IMR-90 (cell line): ENCODE measurements around the gene HSF2BP. TPM values are rescaled to one million over a fixed set of nuclear protein-coding genes. Genes with fewer than 3 reads are reported as not detected.
A peak's percentile ranks its signal among the peaks of the same experiment; 100 is the strongest.

Experiments
- ATAC-seq: fragments of 200-7000 bp; cut with Tn5 transposase; 2 replicates; pipeline ENCODE4 v1.9.1; 2020; ENCODE audit warnings: low read depth, mild to moderate bottlenecking, moderate library complexity
- BruUV-seq: library from RNA; stranded (reverse); fragments of 400-500 nt; replicated peaks from 2 replicates; lab custom pipeline; 2021; lab: Mats Ljungman, UMichigan
- CTCF ChIA-PET: fragments of 300-600 bp; formaldehyde crosslinking; extraction: SDS; loops from one replicate; lab custom pipeline; 2021; ENCODE audit warnings: antibody characterized with exemption; lab: Yijun Ruan, JAX
- POLR2A ChIA-PET: fragments of 300-600 bp; sonication (Branson Sonifier 250); formaldehyde crosslinking; loops from one replicate; lab custom pipeline; 2022; ENCODE audit warnings: antibody characterized with exemption; ENCODE audit not compliant: unreplicated experiment; lab: Charles Lee
- DNase-seq: peaks from one replicate; pipeline ENCODE4 v3.0.0; 2013
- H2AFZ ChIP-seq: replicated peaks from 2 replicates; pipeline ENCODE3; 2013; ENCODE audit warnings: low read length, mild to moderate bottlenecking; ENCODE audit not compliant: poor library complexity
- H2AK5ac ChIP-seq: 2 replicates; pipeline ENCODE4 v1.6.1; 2013; ENCODE audit warnings: low read depth, low read length, inconsistent platforms
- H2AK9ac ChIP-seq: replicated peaks from 2 replicates; pipeline ENCODE3; 2013; ENCODE audit warnings: mild to moderate bottlenecking, low read depth, low read length, moderate library complexity; ENCODE audit not compliant: poor library complexity
- H2BK120ac ChIP-seq: 2 replicates; pipeline ENCODE4 v1.6.1; 2013; ENCODE audit warnings: low read depth, low read length, inconsistent platforms
- H2BK15ac ChIP-seq: 3 replicates; pipeline ENCODE4 v1.6.1; 2013; ENCODE audit warnings: low read depth, low read length, inconsistent platforms
- H2BK20ac ChIP-seq: 2 replicates; pipeline ENCODE4 v1.6.1; 2013; ENCODE audit warnings: low read depth, mild to moderate bottlenecking, inconsistent platforms, low read length, moderate library complexity
- H2BK5ac ChIP-seq: 2 replicates; pipeline ENCODE4 v1.6.1; 2013; ENCODE audit warnings: mild to moderate bottlenecking, low read depth, low read length, inconsistent platforms; ENCODE audit not compliant: poor library complexity, severe bottlenecking
- H3K14ac ChIP-seq: replicated peaks from 2 replicates; pipeline ENCODE4 v1.6.1; 2013; ENCODE audit warnings: low read depth, low read length, inconsistent platforms
- H3K18ac ChIP-seq: 2 replicates; pipeline ENCODE4 v1.6.1; 2013; ENCODE audit warnings: low read depth, low read length, control low read depth
- H3K23ac ChIP-seq: 2 replicates; pipeline ENCODE4 v1.6.1; 2013; ENCODE audit warnings: low read depth, low read length, inconsistent platforms
- H3K27ac ChIP-seq: 2 replicates; pipeline ENCODE4 v1.5.1; 2013; ENCODE audit warnings: mild to moderate bottlenecking, control low read depth, low read length; ENCODE audit not compliant: insufficient read depth
- H3K27me3 ChIP-seq: 2 replicates; pipeline ENCODE4 v1.6.1; 2013; ENCODE audit warnings: low read length; ENCODE audit not compliant: control insufficient read depth, insufficient read depth
- H3K36me3 ChIP-seq: 2 replicates; pipeline ENCODE4 v1.6.1; 2013; ENCODE audit warnings: low read length, mixed read lengths; ENCODE audit not compliant: control insufficient read depth, insufficient read depth
- H3K4ac ChIP-seq: 2 replicates; pipeline ENCODE4 v1.6.1; 2013; ENCODE audit warnings: low read depth, low read length, inconsistent platforms
- H3K4me1 ChIP-seq: 2 replicates; pipeline ENCODE4 v1.6.1; 2013; ENCODE audit warnings: low read length, mixed read lengths; ENCODE audit not compliant: control insufficient read depth, insufficient read depth
- H3K4me2 ChIP-seq: 2 replicates; pipeline ENCODE4 v1.6.1; 2013; ENCODE audit warnings: low read depth, mild to moderate bottlenecking, control low read depth, low read length, moderate library complexity
- H3K4me3 ChIP-seq: 2 replicates; pipeline ENCODE4 v1.5.1; 2013; ENCODE audit warnings: low read depth, mild to moderate bottlenecking, control low read depth, low read length, moderate library complexity; ENCODE audit not compliant: insufficient read depth
- H3K56ac ChIP-seq: 2 replicates; pipeline ENCODE4 v1.6.1; 2013; ENCODE audit warnings: low read length, inconsistent platforms; ENCODE audit not compliant: insufficient read depth; ENCODE audit errors: extremely low read depth
- H3K79me1 ChIP-seq, 2 experiments: 2 replicates each; pipeline ENCODE4 v1.6.1; 2013; ENCODE audit warnings: low read length in 2 of 2, inconsistent platforms in 1 of 2, low read depth in 1 of 2
- H3K9ac ChIP-seq: 2 replicates; pipeline ENCODE4 v1.6.1; 2013; ENCODE audit warnings: low read depth, low read length, control low read depth
- H3K9me1 ChIP-seq: 2 replicates; pipeline ENCODE4 v1.6.1; 2013; ENCODE audit warnings: low read length, inconsistent platforms; ENCODE audit not compliant: insufficient read depth
- H3K9me3 ChIP-seq: 2 replicates; pipeline ENCODE4 v1.6.1; 2013; ENCODE audit warnings: low read length; ENCODE audit not compliant: control insufficient read depth, insufficient read depth
- H4K20me1 ChIP-seq: 2 replicates; pipeline ENCODE4 v1.6.1; 2013; ENCODE audit warnings: low read length, inconsistent platforms; ENCODE audit not compliant: insufficient read depth
- H4K5ac ChIP-seq: 2 replicates; pipeline ENCODE4 v1.6.1; 2013; ENCODE audit warnings: mild to moderate bottlenecking, low read depth, low read length, control low read depth
- H4K8ac ChIP-seq, 2 experiments: 2 replicates each; pipeline ENCODE4 v1.6.1; 2013; ENCODE audit warnings: low read depth in 2 of 2, low read length in 2 of 2, control low read depth in 1 of 2, inconsistent platforms in 1 of 2
- H4K91ac ChIP-seq: 2 replicates; pipeline ENCODE4 v1.6.1; 2013; ENCODE audit warnings: low read depth, low read length, inconsistent platforms; ENCODE audit not compliant: insufficient read depth
- POLR2A ChIP-seq: IDR thresholded peaks from 2 replicates; pipeline ENCODE4 v1.6.1; 2012; ENCODE audit warnings: mild to moderate bottlenecking, low read depth, low read length
- RAD21 ChIP-seq: IDR thresholded peaks from 2 replicates; pipeline ENCODE4 v1.6.1; 2012; ENCODE audit warnings: low read length, improper control_type of control experiment
- USF2 ChIP-seq: fragments of 150-350 bp; IDR thresholded peaks from 2 replicates; pipeline ENCODE4 v1.6.1; 2017; ENCODE audit warnings: mild to moderate bottlenecking, antibody characterized with exemption, low read length, low read depth
- WGBS, 2 experiments: methylation state at CpG; one replicate each; pipeline versions ENCODE4 v1.1.5 to v1.1.7; 2013; ENCODE audit warnings: missing lambda C conversion rate in 2 of 2; ENCODE audit not compliant: insufficient read length in 1 of 2; ENCODE audit errors: extremely low coverage in 2 of 2; 5-methylcytosine and 5-hydroxymethylcytosine counted together
- dilution Hi-C: fragments of 300-500 bp; cut with HindIII; formaldehyde crosslinking; loops from one replicate; pipeline ENCODE4 v1.14.3; 2018; ENCODE audit warnings: low sequenced_read_pairs; ENCODE audit not compliant: unreplicated experiment
- in situ Hi-C: fragments of 300-500 bp; cut with MboI; formaldehyde crosslinking; loops from 3 replicates; pipeline ENCODE4 v1.14.3; 2019; ENCODE audit warnings: low sequenced_read_pairs, inconsistent platforms, mixed read lengths
- intact Hi-C: fragments of 100-400 bp; cut with micrococcal nuclease; formaldehyde crosslinking; loops from 2 replicates; pipeline ENCODE4 v1.10.0; 2022
- polyA plus RNA-seq, 3 experiments: library from polyadenylated mRNA; depleted of rRNA; stranded (reverse); fragments of >200 nt; gene quantifications; 2 replicates each; pipeline ENCODE4 v1.2.3, GENCODE V29; 2012; ENCODE audit warnings: low replicate concordance in 1 of 3
- total RNA-seq: library from RNA; depleted of rRNA; stranded (reverse); fragments of >200 nt; gene quantifications from 2 replicates; pipeline ENCODE4 v1.2.3, GENCODE V29; 2012

Gene HSF2BP
- total and polyA plus RNA-seq, 2 of the 4 experiments (the other 2 are of a cell fraction) = 0.87 to 0.90 TPM

- H2BK15ac ChIP-seq = no peak overlapping the region
- no peak overlapping the region for H3K14ac ChIP-seq
- H3K4me1 ChIP-seq = peaks cover 15% of the 10 kb centered on the region
- H3K23ac ChIP-seq = no peak overlapping the region
- no peak for ATAC-seq
- H2AK5ac ChIP-seq = peak overlapping the region; percentile 66; the same call in 1 of the 2 replicates
- no peak overlapping the region for H2BK5ac ChIP-seq
- no peak overlapping the region for H3K56ac ChIP-seq
- DNase-seq = no peak
- dilution Hi-C loops = no loop called here
- BruUV-seq = no TSS peak
- no peak overlapping the region for H2AFZ ChIP-seq
- in situ Hi-C loops = no loop called here
- no peaks in the 10 kb centered on the region for H4K20me1 ChIP-seq
- 0 out of 2 replicates have a peak overlapping the region, but pooled peaks have one; percentile 58 for H4K5ac ChIP-seq
- H2AK9ac ChIP-seq = no peak overlapping the region
- POLR2A ChIA-PET = no interaction called here
- H3K18ac ChIP-seq = peak overlapping the region; percentile 67; the same call in 1 of the 2 replicates
- no peaks in the 10 kb centered on the region for H3K36me3 ChIP-seq
- peak overlapping the region; percentile 28; the same call in 1 of the 2 replicates for H2BK120ac ChIP-seq
- no peaks in the 10 kb centered on the region for H3K79me1 ChIP-seq
- no peak overlapping the region for H3K4me3 ChIP-seq
- peaks cover 2% of the 10 kb centered on the region for H3K9me3 ChIP-seq
- 0 out of 2 replicates have a peak overlapping the region, but pooled peaks have one; percentile 33 for H2BK20ac ChIP-seq
- no peak overlapping the region for H3K27ac ChIP-seq
- intact Hi-C loops = loop anchor here (1.0 kb wide), 1 partner anchor 11 kb away; no protein-coding TSS in a partner anchor
- no peak overlapping the region for H3K4ac ChIP-seq
- no CpG with 5 or more reads among the region's 5 CpGs for WGBS, 2 experiments
- no peak overlapping the region for H4K8ac ChIP-seq
- CTCF ChIA-PET = interaction anchor here (0.7 kb wide), 1 partner anchor 19 kb away, joined by 3 read pairs; no protein-coding TSS in a partner anchor
- no peak overlapping the region for H3K9ac ChIP-seq
- peak overlapping the region; percentile 55 for H4K91ac ChIP-seq
- peaks cover under 1% of the 10 kb centered on the region; the same call in 1 of the 2 replicates for H3K9me1 ChIP-seq
- no peak overlapping the region for H3K4me2 ChIP-seq
- TF ChIP-seq POLR2A (no peak), USF2 (no peak), RAD21 (no peak)
- no peaks in the 10 kb centered on the region for H3K27me3 ChIP-seq
Measured at GRCh38 chr21:43614839-43615238, 44.4 kb downstream of the HSF2BP start.
